HG03521 (cell line): ENCODE data around the gene ACOT12.
"Not testable (repeated sequence)": the region's sequence is repeated elsewhere in the genome, so short reads cannot be mapped to it uniquely, and the experiment has no call there.

Experiments used
- ATAC-seq: cut with Tn5 transposase; IDR thresholded peaks from one replicate; pipeline ENCODE4 v1.9.1; 2021; ENCODE audit warnings: mild to moderate bottlenecking, moderate library complexity; ENCODE audit not compliant: unreplicated experiment

Gene ACOT12

GRCh38 chr5:81345411-81346003 lies 48.4 kb downstream of the ACOT12 start:
- ATAC-seq: no peak

GRCh38 chr5:81344736-81345135 lies 49.2 kb downstream of the ACOT12 start:
- ATAC-seq: no peak

- not testable (repeated sequence) for ATAC-seq
Measured at GRCh38 chr5:81338213-81338612, 55.7 kb downstream of the ACOT12 start.

- ATAC-seq: no peak
Measured at GRCh38 chr5:81337803-81338202, 56.1 kb downstream of the ACOT12 start.

- ATAC-seq: no peak
Measured at GRCh38 chr5:81336556-81336955, 57.4 kb downstream of the ACOT12 start.

- no peak for ATAC-seq
Measured at GRCh38 chr5:81335946-81336345, 58.0 kb downstream of the ACOT12 start.

GRCh38 chr5:81334304-81335061 lies 59.5 kb downstream of the ACOT12 start:
- ATAC-seq: no peak

- no peak for ATAC-seq
Measured at GRCh38 chr5:81326554-81326953, 67.4 kb downstream of the ACOT12 start.

- ATAC-seq: no peak
Measured at GRCh38 chr5:81317536-81317935, 76.4 kb downstream of the ACOT12 start.

- ATAC-seq: no peak
Measured at GRCh38 chr5:81316571-81316970, 77.4 kb downstream of the ACOT12 start.

- no peak for ATAC-seq
Measured at GRCh38 chr5:81315830-81316229, 78.1 kb downstream of the ACOT12 start.

GRCh38 chr5:81315336-81315735 lies 78.6 kb downstream of the ACOT12 start:
- no peak for ATAC-seq

- no peak for ATAC-seq
Measured at GRCh38 chr5:81314581-81314980, 79.4 kb downstream of the ACOT12 start.

- no peak for ATAC-seq
Measured at GRCh38 chr5:81313686-81314085, 80.2 kb downstream of the ACOT12 start.

GRCh38 chr5:81313278-81313677 lies 80.7 kb downstream of the ACOT12 start:
- no peak for ATAC-seq

GRCh38 chr5:81310402-81311063 lies 83.4 kb downstream of the ACOT12 start:
- ATAC-seq: no peak

- no peak for ATAC-seq
Measured at GRCh38 chr5:81308836-81309235, 85.1 kb downstream of the ACOT12 start.

GRCh38 chr5:81305785-81306184 lies 88.1 kb downstream of the ACOT12 start:
- ATAC-seq: no peak

GRCh38 chr5:81303563-81303962 lies 90.4 kb downstream of the ACOT12 start:
- no peak for ATAC-seq

- no peak for ATAC-seq
Measured at GRCh38 chr5:81302596-81302995, 91.3 kb downstream of the ACOT12 start.

- peak; percentile 98 for ATAC-seq
Measured at GRCh38 chr5:81301271-81302015, 92.5 kb downstream of the ACOT12 start, which contains the start of gene ZCCHC9. Gene ZCCHC9 (plus strand): TSS chr5:81301587. CDS start chr5:81304758, 3,171 bp downstream.
